ENCODE data around the gene SUGP2. TPM values are rescaled to one million over a fixed set of nuclear protein-coding genes. Genes with fewer than 3 reads are reported as not detected.

Gene SUGP2
- total and polyA plus RNA-seq, 9 of the 15 experiments (the other 6 are each of a cell fraction or from before 2014, with no cell fraction given) = 13.1 to 101 (median 63.1) TPM

GRCh38 chr19:18951721-18952281 lies 81.5 kb downstream of the SUGP2 start:
- ChIA-PET POLR2A (no interaction called here), CTCF (ENCODE audit: low intra/inter-chr PET ratio) (no interaction called here)
- FAIRE-seq (no peak), DNase-seq (ENCODE audit: extremely low read depth in 1 of 4, low spot score in 3 of 4) (no peak), ATAC-seq (no peak)
- no TSS peak for BruUV-seq (replicated peaks)
- Histone ChIP-seq H3K27ac (ENCODE audit: extremely low read depth, low read depth, low read length) (no peak overlapping the region), H3K9me3 (replicated peaks; ENCODE audit: control insufficient read depth, insufficient read depth, low read depth, low read length) (no peaks in the 10 kb centered on the region), H3K9ac (ENCODE audit: insufficient read depth in 1 of 2, low read depth in 2 of 2, low read length in 2 of 2) (no peak overlapping the region), H2AFZ (ENCODE audit: low read depth, low read length) (no peak overlapping the region), H3K36me3 (ENCODE audit: control insufficient read depth, insufficient read depth, low read length) (no peaks in the 10 kb centered on the region), H4K20me1 (replicated peaks; ENCODE audit: control insufficient read depth, insufficient read depth, low read length) (no peaks in the 10 kb centered on the region), H3K4me3 (no peak overlapping the region), H3K79me2 (ENCODE audit: control insufficient read depth, insufficient read depth, low read length) (no peaks in the 10 kb centered on the region), H3K4me1 (replicated peaks in 1 of 2; ENCODE audit: control insufficient read depth in 2 of 2, insufficient read depth in 2 of 2, low read length in 2 of 2) (peaks cover 0 to 8% of the 10 kb centered on the region in 2 experiments; a peak in 2 of 5 replicates), H3K4me2 (ENCODE audit: insufficient read depth, low read length) (no peak overlapping the region), H3K9me1 (ENCODE audit: control insufficient read depth, insufficient read depth, low read length) (no peaks in the 10 kb centered on the region), H3K27me3 (ENCODE audit: control insufficient read depth in 2 of 2, insufficient read depth in 2 of 2, low read length in 2 of 2) (peaks cover 0 to 12% of the 10 kb centered on the region in 2 experiments; a peak in 1 of 5 replicates)
- in situ Hi-C loops (cut with MboI) (no loop called here), intact Hi-C loops (cut with micrococcal nuclease) (no loop called here)
- WGBS (ENCODE audit: insufficient coverage, low coverage, missing lambda C conversion rate) = 17% methylated on average over 6 of the region's 7 CpGs
- TF ChIP-seq KHSRP (IDR thresholded peaks at IDR 0.05) (no peak), NCOA2 (IDR thresholded peaks at IDR 0.05; ENCODE audit: partially characterized antibody in 2 of 2) (no peak), ATF7 (IDR thresholded peaks at IDR 0.05) (no peak), RCOR1 (IDR thresholded peaks at IDR 0.05; ENCODE audit: borderline replicate concordance in 1 of 2, low read depth in 2 of 2, low read length in 2 of 2) (no peak), THAP12 (CRISPR knock-in tag; IDR thresholded peaks at IDR 0.05) (no peak), ZBTB11 (CRISPR knock-in tag; IDR thresholded peaks at IDR 0.05) (no peak), CLOCK (CRISPR knock-in tag; IDR thresholded peaks at IDR 0.05; ENCODE audit: borderline replicate concordance) (no peak), CEBPB (tag; IDR thresholded peaks at IDR 0.05) (no peak), ETS1 (conservative IDR thresholded peaks at IDR 0.05; ENCODE audit: control insufficient read depth, low read depth, low read length) (no peak), RBM25 (IDR thresholded peaks at IDR 0.05; ENCODE audit: low read depth, low read length, severe bottlenecking) (peak; percentile 69), BCL6 (CRISPR knock-in tag; IDR thresholded peaks at IDR 0.05) (no peak)

Data from K562 (cell line).